K562 (cell line): ENCODE measurements around the gene E2F1.

Experiments
- CBX5 ChIP-seq: IDR thresholded peaks from 2 replicates; pipeline ENCODE4 v1.6.1; 2014; ENCODE audit warnings: low read depth, borderline replicate concordance
- FOXP1 ChIP-seq: sonication (generic); formaldehyde crosslinking; IDR thresholded peaks from 2 replicates; pipeline ENCODE4 v1.8.0; 2022; ENCODE audit warnings: mild to moderate bottlenecking, missing genetic modification reagents
- HNRNPUL1 ChIP-seq: fragments of 200-400 bp; formaldehyde crosslinking; IDR thresholded peaks from 2 replicates; pipeline ENCODE4 v1.6.1; 2017; ENCODE audit warnings: low read length
- ZFP1 ChIP-seq: fragments of 450-650 bp; formaldehyde crosslinking; IDR thresholded peaks from 2 replicates; pipeline ENCODE4 v1.4.0; 2020; ENCODE audit warnings: mild to moderate bottlenecking, mixed read lengths

DNA sequence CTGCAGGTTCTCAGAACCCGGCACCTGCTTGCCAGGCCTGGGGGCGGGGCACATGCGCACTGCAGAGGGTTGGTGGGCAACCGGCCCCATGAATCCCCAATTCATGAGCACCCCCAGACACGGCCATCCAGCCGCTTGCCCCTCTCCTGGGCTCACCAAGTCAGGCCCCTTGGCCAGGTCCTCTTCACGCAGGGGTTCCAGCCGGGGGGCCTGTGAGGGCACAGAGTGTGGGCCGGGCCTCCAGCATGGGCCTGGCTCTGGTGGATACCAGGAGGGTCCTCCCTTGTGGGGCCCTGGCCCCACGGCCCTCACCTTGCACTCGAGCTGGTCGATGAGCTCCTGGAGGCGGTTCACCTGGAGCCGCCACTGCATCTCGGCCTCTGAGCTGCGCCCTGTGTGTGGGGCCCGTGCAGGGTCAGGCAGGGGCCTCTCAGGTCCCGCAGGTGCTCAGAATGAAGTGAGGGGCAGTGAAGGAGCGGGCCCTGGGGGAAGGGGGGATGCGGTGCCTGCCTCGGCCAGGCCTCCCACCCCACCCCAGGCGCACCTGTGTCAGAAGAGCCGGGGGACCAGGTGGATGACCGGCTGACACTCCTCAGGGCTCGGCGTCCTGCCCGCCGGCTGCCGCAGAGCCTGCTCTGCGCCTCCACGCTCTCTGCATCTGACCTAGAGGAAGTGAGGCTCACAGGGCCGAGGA is 26.7 kb downstream of the E2F1 start:
- no peak for TF ChIP-seq FOXP1 (CRISPR knock-in tag)
- no peak for TF ChIP-seq CBX5
- no peak for TF ChIP-seq HNRNPUL1
- TF ChIP-seq ZFP1, result no peak
